GM23338 (cell line): Measurements from ENCODE around the gene KRTAP10-1.

Source experiments
- EZH2 ChIP-seq: fragments of 200-600 bp; sonication (generic); IDR thresholded peaks from one replicate; pipeline ENCODE4 v1.8.0; 2017; ENCODE audit warnings: antibody characterized with exemption, mild to moderate bottlenecking, low read depth; ENCODE audit not compliant: unreplicated experiment
- POLR2AphosphoS5 ChIP-seq: IDR thresholded peaks from 2 replicates; pipeline ENCODE4 v1.6.1; 2016; ENCODE audit warnings: antibody characterized with exemption, low read depth

DNA sequence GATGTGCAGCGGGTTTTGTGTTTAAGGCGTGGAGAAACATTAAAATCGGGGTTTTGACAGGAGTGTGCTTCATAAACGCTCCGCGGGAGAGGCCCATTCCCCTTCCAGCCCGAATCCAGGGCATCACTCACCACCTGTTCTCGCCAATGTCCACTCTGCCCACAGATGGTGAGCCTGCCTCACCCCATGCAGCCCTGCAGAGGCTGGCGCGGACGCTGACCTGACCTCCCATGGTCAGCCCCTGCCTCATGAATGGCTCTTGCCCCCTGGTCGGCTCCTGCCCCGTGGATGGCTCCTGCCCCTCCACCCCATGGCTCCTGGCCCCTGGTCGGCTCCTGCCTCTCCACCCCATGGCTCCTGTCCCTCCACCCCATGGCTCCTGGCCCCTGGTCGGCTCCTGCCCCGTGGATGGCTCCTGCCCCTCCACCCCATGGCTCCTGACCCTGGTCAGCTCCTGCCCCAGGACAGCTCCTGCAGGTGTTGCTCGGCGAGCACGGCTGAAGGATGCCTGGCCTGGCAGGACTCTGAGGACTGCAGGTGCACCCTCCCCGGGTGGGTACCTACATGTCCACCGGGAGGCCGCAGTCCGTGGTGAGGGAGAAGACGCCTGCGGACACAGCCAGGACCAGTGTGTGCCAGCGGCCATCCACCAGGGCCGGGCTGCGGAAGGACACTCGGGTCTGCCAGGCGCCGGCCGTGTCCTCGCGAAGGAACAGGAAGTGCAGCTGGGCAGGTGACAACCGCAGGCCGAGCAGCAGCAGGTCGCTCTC lies 6.7 kb downstream of the KRTAP10-1 start:
- no peak for TF ChIP-seq EZH2
- no peak for TF ChIP-seq POLR2AphosphoS5
